Mammary epithelial cell (primary cell): ENCODE data around the gene GPC5.

Experiments used
- EZH2 ChIP-seq: IDR thresholded peaks from 2 replicates; pipeline ENCODE4 v1.6.1; 2012; ENCODE audit warnings: low read length, inconsistent platforms, borderline replicate concordance
- TF ChIP-seq, protein P1 (sequence below), 2 donors: IDR thresholded peaks in 1 of 2; conservative IDR thresholded peaks in 1 of 2; 2 replicates each; pipeline ENCODE4 v1.5.1; 2011 to 2012; ENCODE audit warnings: inconsistent platforms in 2 of 2, low read length in 2 of 2, mild to moderate bottlenecking in 2 of 2, control low read depth in 1 of 2, low read depth in 1 of 2; ENCODE audit not compliant: insufficient read depth in 1 of 2; ENCODE audit errors: extremely low read depth in 1 of 2

DNA sequence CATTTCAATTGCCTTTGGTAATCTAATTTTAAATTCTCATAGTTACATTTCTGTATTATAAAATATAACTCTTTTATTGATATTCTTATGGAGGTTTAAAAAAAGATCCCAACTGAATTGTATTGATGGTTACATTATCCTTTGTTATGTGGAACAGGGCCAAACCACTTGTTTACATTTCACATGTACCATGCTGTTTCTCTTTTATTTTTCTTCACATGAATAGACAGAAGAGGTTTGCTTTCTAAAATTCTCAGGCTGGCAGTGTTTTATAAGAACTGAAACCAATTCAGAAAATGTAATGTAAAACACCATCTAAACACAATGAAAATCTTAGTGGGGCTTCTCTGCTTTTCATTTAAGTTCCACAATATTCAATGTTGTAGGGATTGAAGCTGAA is 122.5 kb downstream of the GPC5 start:
- TF ChIP-seq, protein P1, sequence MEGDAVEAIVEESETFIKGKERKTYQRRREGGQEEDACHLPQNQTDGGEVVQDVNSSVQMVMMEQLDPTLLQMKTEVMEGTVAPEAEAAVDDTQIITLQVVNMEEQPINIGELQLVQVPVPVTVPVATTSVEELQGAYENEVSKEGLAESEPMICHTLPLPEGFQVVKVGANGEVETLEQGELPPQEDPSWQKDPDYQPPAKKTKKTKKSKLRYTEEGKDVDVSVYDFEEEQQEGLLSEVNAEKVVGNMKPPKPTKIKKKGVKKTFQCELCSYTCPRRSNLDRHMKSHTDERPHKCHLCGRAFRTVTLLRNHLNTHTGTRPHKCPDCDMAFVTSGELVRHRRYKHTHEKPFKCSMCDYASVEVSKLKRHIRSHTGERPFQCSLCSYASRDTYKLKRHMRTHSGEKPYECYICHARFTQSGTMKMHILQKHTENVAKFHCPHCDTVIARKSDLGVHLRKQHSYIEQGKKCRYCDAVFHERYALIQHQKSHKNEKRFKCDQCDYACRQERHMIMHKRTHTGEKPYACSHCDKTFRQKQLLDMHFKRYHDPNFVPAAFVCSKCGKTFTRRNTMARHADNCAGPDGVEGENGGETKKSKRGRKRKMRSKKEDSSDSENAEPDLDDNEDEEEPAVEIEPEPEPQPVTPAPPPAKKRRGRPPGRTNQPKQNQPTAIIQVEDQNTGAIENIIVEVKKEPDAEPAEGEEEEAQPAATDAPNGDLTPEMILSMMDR (conservative IDR thresholded peaks at IDR 0.05 in 1 of 2, IDR thresholded peaks at IDR 0.05 in 1 of 2; ENCODE audit: extremely low read depth in 1 of 2, insufficient read depth in 1 of 2, low read depth in 1 of 2, low read length in 2 of 2) = no peak
- no peak for TF ChIP-seq EZH2
